Endothelial cell of umbilical vein (primary cell): Measurements from ENCODE around the gene LAMP1. TPM values are rescaled to one million over a fixed set of nuclear protein-coding genes. Genes with fewer than 3 reads are reported as not detected.

ENCODE experiments used
- BruUV-seq: library from RNA; stranded (reverse); fragments of 400-500 nt; replicated peaks from 2 replicates; lab custom pipeline; 2021; lab: Mats Ljungman, UMichigan
- CTCF ChIA-PET: fragments of 300-600, 350-600 bp; sonication (Branson Sonifier 250); formaldehyde crosslinking; loops from one replicate; lab custom pipeline; 2021; ENCODE audit warnings: antibody characterized with exemption, inconsistent platforms; lab: Charles Lee
- POLR2A ChIA-PET: fragments of 300-600, 350-600 bp; sonication (Branson Sonifier 250); formaldehyde crosslinking; loops from one replicate; lab custom pipeline; 2021; ENCODE audit warnings: antibody characterized with exemption, inconsistent platforms; lab: Charles Lee
- DNase-seq: peaks from one replicate; pipeline ENCODE4 v3.0.0-alpha.2; 2011; ENCODE audit warnings: low read depth, low spot score
- FAIRE-seq: peaks from 2 replicates; lab custom pipeline; 2011; peaks lifted over from hg19 to GRCh38; lab: Jason Lieb, UNC
- H2AFZ ChIP-seq: 2 replicates; pipeline ENCODE4 v1.6.0; 2012; ENCODE audit warnings: low read depth, low read length, control low read depth, inconsistent platforms
- H3K27ac ChIP-seq: 2 replicates; pipeline ENCODE4 v1.5.1; 2011; ENCODE audit warnings: low read depth, mild to moderate bottlenecking, control low read depth, low read length, moderate library complexity; ENCODE audit not compliant: insufficient read depth
- H3K27me3 ChIP-seq, 2 experiments: 2 replicates each; pipeline versions ENCODE4 v1.6.0 to v1.6.1; 2011; ENCODE audit warnings: low read length in 2 of 2, mixed read lengths in 1 of 2; ENCODE audit not compliant: control insufficient read depth in 2 of 2, insufficient read depth in 2 of 2
- H3K36me3 ChIP-seq, 2 experiments: 2 replicates in 1 of 2; 3 replicates in 1 of 2; pipeline ENCODE4 v1.5.1; 2011; ENCODE audit warnings: low read length in 2 of 2, mild to moderate bottlenecking in 1 of 2, moderate library complexity in 1 of 2; ENCODE audit not compliant: control insufficient read depth in 2 of 2, insufficient read depth in 2 of 2; ENCODE audit errors: extremely low read depth in 1 of 2
- H3K4me1 ChIP-seq: 3 replicates; pipeline ENCODE4 v1.5.1; 2011; ENCODE audit warnings: mild to moderate bottlenecking, low read length; ENCODE audit not compliant: control insufficient read depth, insufficient read depth; ENCODE audit errors: extremely low read depth
- H3K4me2 ChIP-seq: 2 replicates; pipeline ENCODE4 v1.6.1; 2011; ENCODE audit warnings: low read length, control low read depth, mixed read lengths; ENCODE audit not compliant: insufficient read depth
- H3K4me3 ChIP-seq, 3 experiments: fragments of 200-600 bp in 1 of 3; sonication (generic), shearing (Covaris generic) in 1 of 3; replicated peaks in 1 of 3; 2 replicates each; pipeline ENCODE4 v1.5.1; 2011 to 2016; ENCODE audit warnings: control low read depth in 3 of 3, low read length in 3 of 3, mild to moderate bottlenecking in 2 of 3, inconsistent platforms in 1 of 3, low read depth in 1 of 3, moderate library complexity in 1 of 3; ENCODE audit not compliant: insufficient read depth in 1 of 3
- H3K79me2 ChIP-seq: 2 replicates; pipeline ENCODE4 v1.6.0; 2012; ENCODE audit warnings: low read length, inconsistent platforms; ENCODE audit not compliant: control insufficient read depth, insufficient read depth
- H3K9ac ChIP-seq: replicated peaks from 2 replicates; pipeline ENCODE3; 2011; ENCODE audit warnings: low read length, control low read depth; ENCODE audit not compliant: insufficient read depth; ENCODE audit errors: extremely low read depth
- H3K9me1 ChIP-seq: replicated peaks from 3 replicates; pipeline ENCODE4 v1.6.0; 2011; ENCODE audit warnings: mild to moderate bottlenecking, low read length; ENCODE audit not compliant: control insufficient read depth, insufficient read depth; ENCODE audit errors: extremely low read depth
- H3K9me3 ChIP-seq: replicated peaks from 2 replicates; pipeline ENCODE4 v1.5.1; 2012; ENCODE audit warnings: low read length, inconsistent platforms; ENCODE audit not compliant: control insufficient read depth, insufficient read depth
- H4K20me1 ChIP-seq: replicated peaks from 2 replicates; pipeline ENCODE3; 2011; ENCODE audit warnings: mild to moderate bottlenecking, low read length; ENCODE audit not compliant: control insufficient read depth, insufficient read depth; ENCODE audit errors: extremely low read depth
- CTCF ChIP-seq, 2 donors: IDR thresholded peaks; 1 replicate in 1 of 2; 2 replicates in 1 of 2; pipeline ENCODE4 v1.5.1; 2011; ENCODE audit warnings: low read length in 2 of 2, mild to moderate bottlenecking in 2 of 2, moderate library complexity in 2 of 2, control low read depth in 1 of 2, inconsistent platforms in 1 of 2, low read depth in 1 of 2; ENCODE audit not compliant: insufficient read depth in 1 of 2; ENCODE audit errors: extremely low read depth in 1 of 2
- EZH2 ChIP-seq: IDR thresholded peaks from 2 replicates; pipeline ENCODE4 v1.6.1; 2012; ENCODE audit warnings: borderline replicate concordance, low read depth, mild to moderate bottlenecking, moderate library complexity, low read length, inconsistent platforms; ENCODE audit not compliant: severe bottlenecking
- FOS ChIP-seq: IDR thresholded peaks from 2 replicates; pipeline ENCODE4 v1.6.1; 2011; ENCODE audit warnings: mild to moderate bottlenecking, low read length, moderate library complexity, borderline replicate concordance; ENCODE audit not compliant: insufficient read depth
- GATA2 ChIP-seq: IDR thresholded peaks from 2 replicates; pipeline ENCODE4 v1.7.0; 2011; ENCODE audit warnings: low read depth, mild to moderate bottlenecking, moderate library complexity, mixed read lengths, low read length; ENCODE audit not compliant: insufficient read length, insufficient read depth
- JUN ChIP-seq: IDR thresholded peaks from 2 replicates; pipeline ENCODE4 v1.6.1; 2011; ENCODE audit warnings: borderline replicate concordance, low read depth; ENCODE audit not compliant: insufficient read length, insufficient read depth
- POLR2AphosphoS5 ChIP-seq: IDR thresholded peaks from 2 replicates; pipeline ENCODE4 v1.6.1; 2012; ENCODE audit warnings: low read depth, mild to moderate bottlenecking, control low read depth, low read length, moderate library complexity; ENCODE audit not compliant: insufficient read depth
- dilution Hi-C: fragments of 300-500 bp; cut with MboI; formaldehyde crosslinking; loops from one replicate; pipeline ENCODE4 v1.15.0; 2019; ENCODE audit warnings: low sequenced_read_pairs; ENCODE audit not compliant: extremely low pct_ligation_motif_present
- intact Hi-C: fragments of 100-400 bp; cut with micrococcal nuclease; formaldehyde crosslinking; loops from one replicate; pipeline ENCODE4 v1.10.0; 2022
- polyA plus RNA-seq, 4 experiments: library from polyadenylated mRNA; depleted of rRNA in 3 of 4; stranded (reverse) in 3 of 4; unstranded in 1 of 4; fragments of >200 nt; gene quantifications; 2 replicates each; pipeline versions ENCODE4 v1.2.1 to v1.2.3, GENCODE V29; 2011 to 2012; ENCODE audit warnings: missing spikeins in 1 of 4
- total RNA-seq: library from RNA; stranded (reverse); gene quantifications from 2 replicates; pipeline ENCODE4 v1.2.3, GENCODE V29; 2021

Gene LAMP1
- total and polyA plus RNA-seq, 2 donors (not counting 3 experiments of a cell fraction or from before 2014, with no cell fraction given), result 262 to 285 TPM

GRCh38 chr13:113274721-113275120 lies 22.3 kb upstream of the LAMP1 start:
- FAIRE-seq (no peak), DNase-seq (no peak)
- H3K4me3 ChIP-seq, result no peak overlapping the region
- H3K36me3 ChIP-seq, result no peaks in the 10 kb centered on the region
- H3K4me1 ChIP-seq, result no peaks in the 10 kb centered on the region
- ChIA-PET POLR2A (no interaction called here), CTCF (interaction anchor here (1.0 to 3.0 kb wide), 6 partner anchors 10 to 288 kb away, joined by 3 to 13 read pairs (median 4); no protein-coding TSS in a partner anchor)
- H2AFZ ChIP-seq, result no peak overlapping the region
- H3K79me2 ChIP-seq, result no peaks in the 10 kb centered on the region
- no peak overlapping the region for H3K9ac ChIP-seq
- TF ChIP-seq POLR2AphosphoS5 (no peak), CTCF (IDR thresholded peaks at IDR 0.05; ENCODE audit: extremely low read depth in 1 of 2, insufficient read depth in 1 of 2, low read depth in 1 of 2, low read length in 2 of 2) (no peak), GATA2 (no peak), FOS (no peak), JUN (no peak), EZH2 (no peak)
- dilution Hi-C loops (no loop called here), intact Hi-C loops (loop anchor here (1.0 to 10.0 kb wide), 2 partner anchors 120 to 290 kb away; no protein-coding TSS in a partner anchor)
- H3K9me1 ChIP-seq, result no peaks in the 10 kb centered on the region
- no peaks in the 10 kb centered on the region for H3K9me3 ChIP-seq
- no peak overlapping the region for H3K4me2 ChIP-seq
- BruUV-seq, result no TSS peak
- H3K27me3 ChIP-seq, result no peaks in the 10 kb centered on the region
- H3K27ac ChIP-seq, result no peak overlapping the region
- no peaks in the 10 kb centered on the region for H4K20me1 ChIP-seq
